Osteocyte (in vitro differentiated cells): ENCODE measurements around the gene PIK3R2. TPM values are rescaled to one million over a fixed set of nuclear protein-coding genes. Genes with fewer than 3 reads are reported as not detected.

Experiments used
- DNase-seq: peaks from one replicate; pipeline ENCODE4 v3.0.0; 2021; ENCODE audit warnings: mixed read lengths; ENCODE audit not compliant: unreplicated experiment; ENCODE audit errors: extremely low spot score
- H3K27ac Mint-ChIP-seq: one replicate; pipeline ENCODE4 v1.8.0; 2021; ENCODE audit warnings: mild to moderate bottlenecking, mixed read lengths; ENCODE audit not compliant: unreplicated experiment
- H3K27me3 Mint-ChIP-seq: one replicate; pipeline ENCODE4 v1.8.0; 2021; ENCODE audit warnings: mixed read lengths; ENCODE audit not compliant: unreplicated experiment
- H3K36me3 Mint-ChIP-seq: one replicate; pipeline ENCODE4 v1.8.0; 2021; ENCODE audit warnings: mixed read lengths; ENCODE audit not compliant: unreplicated experiment
- H3K4me1 Mint-ChIP-seq: one replicate; pipeline ENCODE4 v1.8.0; 2021; ENCODE audit warnings: mixed read lengths; ENCODE audit not compliant: unreplicated experiment
- H3K4me3 Mint-ChIP-seq: one replicate; pipeline ENCODE4 v1.8.0; 2021; ENCODE audit warnings: mild to moderate bottlenecking, moderate library complexity, mixed read lengths; ENCODE audit not compliant: unreplicated experiment
- H3K9me3 Mint-ChIP-seq: one replicate; pipeline ENCODE4 v1.8.0; 2021; ENCODE audit warnings: mixed read lengths; ENCODE audit not compliant: unreplicated experiment
- total RNA-seq: library from RNA; stranded (reverse); gene quantifications from 2 replicates; pipeline ENCODE4 v1.2.1, GENCODE V29; 2021
- TF ChIP-seq, protein P1 (sequence below): fragments of 200-600 bp; sonication (generic); IDR thresholded peaks from 2 replicates; pipeline ENCODE4 v1.5.0; 2021; ENCODE audit warnings: antibody characterized with exemption, mild to moderate bottlenecking, moderate library complexity

Gene PIK3R2
- total RNA-seq, 1 donor from 2014 or later, result 68.1 TPM

DNA sequence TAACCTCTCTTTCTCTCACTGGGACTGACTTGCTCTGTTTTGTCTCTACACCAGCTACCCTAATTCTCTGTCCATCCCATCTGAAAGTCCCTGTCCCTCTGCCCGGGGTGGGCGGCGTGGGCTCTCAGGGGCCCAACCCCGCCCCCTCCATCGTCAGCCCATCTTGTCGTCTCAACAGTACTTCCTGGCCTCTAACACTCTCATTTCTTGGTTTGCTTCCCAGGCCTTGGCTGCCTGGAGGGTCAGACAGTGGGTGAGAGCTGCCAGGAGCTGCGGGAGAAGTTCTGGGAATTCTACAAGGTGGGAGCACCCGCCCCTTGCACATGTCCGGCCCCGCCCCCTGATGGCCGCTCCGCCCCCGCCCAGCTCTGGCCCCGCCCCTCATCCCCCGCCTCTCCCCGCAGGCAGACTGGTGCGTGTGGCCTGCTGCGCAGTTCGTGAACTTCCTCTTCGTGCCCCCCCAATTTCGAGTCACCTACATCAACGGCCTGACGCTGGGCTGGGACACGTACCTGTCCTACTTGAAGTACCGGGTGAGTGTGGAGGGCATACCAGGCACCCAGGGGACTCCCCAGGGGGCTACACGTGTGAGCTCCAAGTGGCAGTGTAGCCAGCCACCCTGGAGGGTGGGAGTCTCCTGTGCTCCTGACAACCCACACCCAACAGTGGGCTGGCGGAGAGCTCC is 41.7 kb downstream of the PIK3R2 start:
- Mint-ChIP-seq H3K27ac (peak overlapping the region; percentile 90), H3K36me3 (peaks cover 4% of the 10 kb centered on the region), H3K27me3 (no peaks in the 10 kb centered on the region), H3K4me1 (peaks cover 18% of the 10 kb centered on the region), H3K4me3 (peak overlapping the region; percentile 79), H3K9me3 (no peaks in the 10 kb centered on the region)
- TF ChIP-seq, protein P1, sequence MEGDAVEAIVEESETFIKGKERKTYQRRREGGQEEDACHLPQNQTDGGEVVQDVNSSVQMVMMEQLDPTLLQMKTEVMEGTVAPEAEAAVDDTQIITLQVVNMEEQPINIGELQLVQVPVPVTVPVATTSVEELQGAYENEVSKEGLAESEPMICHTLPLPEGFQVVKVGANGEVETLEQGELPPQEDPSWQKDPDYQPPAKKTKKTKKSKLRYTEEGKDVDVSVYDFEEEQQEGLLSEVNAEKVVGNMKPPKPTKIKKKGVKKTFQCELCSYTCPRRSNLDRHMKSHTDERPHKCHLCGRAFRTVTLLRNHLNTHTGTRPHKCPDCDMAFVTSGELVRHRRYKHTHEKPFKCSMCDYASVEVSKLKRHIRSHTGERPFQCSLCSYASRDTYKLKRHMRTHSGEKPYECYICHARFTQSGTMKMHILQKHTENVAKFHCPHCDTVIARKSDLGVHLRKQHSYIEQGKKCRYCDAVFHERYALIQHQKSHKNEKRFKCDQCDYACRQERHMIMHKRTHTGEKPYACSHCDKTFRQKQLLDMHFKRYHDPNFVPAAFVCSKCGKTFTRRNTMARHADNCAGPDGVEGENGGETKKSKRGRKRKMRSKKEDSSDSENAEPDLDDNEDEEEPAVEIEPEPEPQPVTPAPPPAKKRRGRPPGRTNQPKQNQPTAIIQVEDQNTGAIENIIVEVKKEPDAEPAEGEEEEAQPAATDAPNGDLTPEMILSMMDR, result no peak
- DNase-seq, result no peak

DNA sequence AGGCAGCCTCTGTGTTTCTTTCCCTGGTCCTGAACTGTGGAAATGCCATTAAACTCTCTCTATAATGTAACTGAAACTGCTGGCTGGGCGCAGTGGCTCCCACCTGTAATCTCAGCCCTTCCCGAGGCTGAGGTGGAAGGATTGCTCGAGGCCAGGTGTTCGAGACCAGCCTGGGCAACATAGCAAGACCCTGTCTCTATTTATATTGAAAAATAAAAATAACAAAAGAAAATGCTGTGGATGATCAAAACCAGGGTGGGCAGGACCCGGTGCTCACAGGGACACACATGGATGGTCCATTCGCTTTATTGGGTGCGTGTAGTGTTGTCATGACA is 43.5 kb downstream of the PIK3R2 start:
- H3K4me1 Mint-ChIP-seq, result peaks cover 18% of the 10 kb centered on the region
- H3K27ac Mint-ChIP-seq, result no peak overlapping the region
- H3K9me3 Mint-ChIP-seq, result no peaks in the 10 kb centered on the region
- TF ChIP-seq, protein P1, result no peak
- peaks cover 4% of the 10 kb centered on the region for H3K36me3 Mint-ChIP-seq
- no peaks in the 10 kb centered on the region for H3K27me3 Mint-ChIP-seq
- H3K4me3 Mint-ChIP-seq, result no peak overlapping the region
- DNase-seq, result no peak

GRCh38 chr19:18197306-18197705 is 44.3 kb downstream of the PIK3R2 start:
- H3K27ac Mint-ChIP-seq, result no peak overlapping the region
- H3K27me3 Mint-ChIP-seq, result no peaks in the 10 kb centered on the region
- peaks cover 10% of the 10 kb centered on the region for H3K4me1 Mint-ChIP-seq
- no peak overlapping the region for H3K4me3 Mint-ChIP-seq
- no peaks in the 10 kb centered on the region for H3K9me3 Mint-ChIP-seq
- no peak for DNase-seq
- H3K36me3 Mint-ChIP-seq, result peaks cover 4% of the 10 kb centered on the region
- TF ChIP-seq, protein P1, result no peak

DNA sequence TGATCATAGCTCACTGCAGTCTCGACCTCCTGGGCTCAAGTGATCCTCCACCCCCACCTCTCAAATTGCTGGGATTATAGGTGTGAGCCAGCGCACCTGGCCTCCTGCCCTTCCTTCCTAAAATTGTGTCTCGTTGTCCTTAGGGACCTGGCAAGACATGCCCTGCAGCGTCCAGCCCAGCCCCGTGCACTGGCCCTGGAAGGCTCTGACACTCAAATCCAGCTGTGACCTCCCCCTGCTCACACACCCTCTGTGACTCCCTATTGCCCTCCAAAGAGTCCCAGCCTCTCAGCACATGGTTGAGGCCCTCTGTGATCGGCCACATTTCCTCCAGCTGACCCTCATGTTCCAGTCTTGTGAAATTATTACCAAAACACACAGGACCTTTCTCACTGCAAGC is 45.0 kb downstream of the PIK3R2 start:
- peaks cover 9% of the 10 kb centered on the region for H3K4me1 Mint-ChIP-seq
- H3K4me3 Mint-ChIP-seq, result no peak overlapping the region
- no peak for DNase-seq
- no peaks in the 10 kb centered on the region for H3K9me3 Mint-ChIP-seq
- H3K27ac Mint-ChIP-seq, result no peak overlapping the region
- TF ChIP-seq, protein P1, result no peak
- H3K36me3 Mint-ChIP-seq, result peaks cover 4% of the 10 kb centered on the region
- no peaks in the 10 kb centered on the region for H3K27me3 Mint-ChIP-seq

DNA sequence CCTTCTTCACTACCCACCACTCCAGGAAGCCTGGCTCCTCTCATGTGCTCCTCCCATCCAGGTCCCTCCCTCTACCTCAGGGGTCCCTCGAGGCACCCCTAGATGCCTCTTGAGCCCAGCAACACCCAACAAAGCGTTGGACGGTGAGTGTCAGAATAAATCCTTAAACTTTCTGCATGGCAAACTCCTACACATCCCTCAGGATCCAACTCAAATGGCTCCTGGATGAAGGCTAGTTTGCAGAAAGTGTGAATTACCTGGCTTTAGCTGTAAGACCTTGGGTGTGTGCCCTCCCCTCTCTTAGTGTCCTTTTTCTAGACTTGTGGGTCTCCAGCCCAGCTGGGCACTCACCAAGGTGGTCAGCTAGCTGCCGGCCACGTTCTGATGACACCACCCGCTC is 45.4 kb downstream of the PIK3R2 start:
- Mint-ChIP-seq H3K36me3 (peaks cover 4% of the 10 kb centered on the region), H3K9me3 (no peaks in the 10 kb centered on the region), H3K4me1 (peaks cover 13% of the 10 kb centered on the region), H3K4me3 (no peak overlapping the region), H3K27ac (no peak overlapping the region), H3K27me3 (no peaks in the 10 kb centered on the region)
- no peak for DNase-seq
- TF ChIP-seq, protein P1, result no peak
